Erythroblast (primary cell): ENCODE data around the gene TMEM182.

ENCODE experiments used
- GATA1 ChIP-seq: IDR thresholded peaks from 2 replicates; pipeline ENCODE4 v1.6.1; 2011; ENCODE audit warnings: low read depth, mild to moderate bottlenecking, control low read depth, low read length, moderate library complexity
- POLR2A ChIP-seq: IDR thresholded peaks from 2 replicates; pipeline ENCODE4 v1.6.1; 2011; ENCODE audit warnings: mild to moderate bottlenecking, low read length

GRCh38 chr2:102782933-102783332 is 21.1 kb downstream of the TMEM182 start:
- TF ChIP-seq POLR2A (no peak), GATA1 (no peak)
